HG03139 (cell line): ENCODE measurements around the gene GCNT4.

Source experiments
- ATAC-seq: cut with Tn5 transposase; IDR thresholded peaks from one replicate; pipeline ENCODE4 v1.9.1; 2021; ENCODE audit not compliant: unreplicated experiment

GCNT4 gene

GRCh38 chr5:75018805-75019587 lies 33.4 kb downstream of the GCNT4 start:
- no peak for ATAC-seq

- ATAC-seq: no peak
Measured at GRCh38 chr5:75017971-75018370, 34.4 kb downstream of the GCNT4 start.

GRCh38 chr5:75016896-75017295 lies 35.5 kb downstream of the GCNT4 start:
- no peak for ATAC-seq

- no peak for ATAC-seq
Measured at GRCh38 chr5:75012748-75013147, 39.6 kb downstream of the GCNT4 start.

DNA sequence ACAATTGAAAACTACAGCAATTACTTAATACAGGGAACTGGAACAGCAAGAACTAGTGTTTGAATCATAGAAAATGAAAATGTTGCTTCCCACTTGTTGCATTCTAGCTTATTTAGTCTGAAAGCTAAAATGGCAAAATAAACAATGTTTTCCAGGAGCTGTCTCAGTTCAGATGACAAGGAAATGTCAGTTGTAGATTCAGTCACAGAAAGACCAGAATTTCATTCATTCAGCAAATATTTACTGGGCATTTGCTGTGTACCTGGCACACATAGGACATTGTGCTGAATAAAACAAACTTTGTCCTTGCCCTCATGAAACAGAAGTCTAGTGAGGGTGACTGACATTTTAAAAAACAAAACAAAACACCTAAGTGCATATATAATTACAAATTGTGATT lies 41.5 kb downstream of the GCNT4 start:
- no peak for ATAC-seq

DNA sequence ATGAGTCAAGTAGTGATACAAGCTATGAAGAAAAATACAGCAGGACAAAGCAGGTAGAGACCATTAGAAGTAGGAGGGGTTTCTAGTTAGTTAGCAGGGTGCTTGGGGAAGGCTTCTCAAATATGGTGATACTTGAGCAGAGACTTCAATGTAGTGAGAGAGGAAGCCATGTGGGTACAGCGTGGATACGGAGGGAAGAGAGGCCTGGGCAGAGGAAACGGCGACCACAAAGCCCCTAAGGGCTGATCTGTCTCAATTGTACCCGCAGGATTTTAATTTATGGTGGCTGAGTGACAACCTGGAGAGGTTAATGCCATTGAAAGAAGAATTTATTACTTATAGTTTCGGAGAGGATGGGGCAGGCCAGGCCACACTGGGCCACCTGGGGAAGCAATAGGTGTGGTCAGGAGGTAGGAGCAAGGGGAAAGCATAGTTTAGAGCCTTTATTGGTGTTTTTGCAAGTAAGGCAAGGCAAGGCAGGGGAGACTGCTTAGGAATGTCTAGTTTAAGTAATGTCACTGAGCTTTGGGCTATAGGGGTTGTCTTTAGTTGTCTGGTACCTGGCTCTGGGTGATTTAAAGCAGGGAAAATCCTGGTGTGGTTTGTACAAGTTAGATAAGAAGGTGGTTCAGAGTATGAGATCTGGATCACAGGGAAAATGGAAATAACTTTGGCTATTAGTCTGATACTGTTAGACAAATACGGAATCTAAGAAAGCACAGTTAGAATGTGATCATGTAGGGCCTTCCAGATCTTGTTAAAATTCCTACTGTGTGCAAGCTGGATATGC lies 42.6 kb downstream of the GCNT4 start:
- no peak for ATAC-seq

DNA sequence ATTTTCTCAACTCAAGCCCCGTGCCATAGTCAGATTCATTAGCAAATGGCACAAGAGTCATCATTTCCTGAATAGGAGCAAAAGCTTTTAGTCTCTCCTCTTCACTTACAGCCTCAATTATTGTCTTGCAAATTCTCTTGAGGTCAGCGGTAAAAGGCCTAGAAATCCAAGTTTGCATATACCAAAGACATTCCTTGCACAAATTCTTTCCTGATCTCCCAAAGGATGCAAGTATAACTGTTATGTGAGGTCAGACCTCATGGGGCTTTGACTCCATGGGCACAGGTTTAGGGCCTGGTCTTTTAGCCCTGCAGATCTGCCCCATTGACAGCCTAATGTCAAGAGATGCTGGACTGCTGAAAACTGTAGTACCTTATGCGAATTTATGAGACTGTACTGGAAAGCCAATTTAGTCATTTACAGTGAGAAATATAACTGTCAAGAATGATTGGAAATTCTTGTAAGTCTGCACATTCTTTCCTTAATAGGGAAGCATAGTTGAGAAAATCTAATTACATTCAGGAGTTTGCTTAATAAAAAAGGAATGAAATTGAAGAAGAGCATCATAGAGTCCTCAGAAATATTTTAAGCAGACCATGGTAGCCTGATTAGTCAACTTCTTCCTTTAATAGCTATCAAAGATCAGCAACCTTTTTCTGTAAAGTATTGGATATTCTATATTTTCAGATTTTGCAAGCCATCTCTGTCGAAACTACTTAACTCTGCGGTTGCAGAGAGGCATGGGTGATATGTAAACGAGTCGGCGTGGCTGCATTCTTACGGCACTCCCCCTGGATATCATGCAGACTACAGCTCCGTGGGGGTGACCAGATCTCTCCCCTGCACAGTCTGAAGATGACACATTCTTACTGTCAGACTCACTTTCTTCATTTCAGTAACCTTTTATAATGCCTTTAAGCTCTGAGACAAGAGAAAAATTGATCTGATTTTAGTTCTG lies 45.2 kb downstream of the GCNT4 start:
- ATAC-seq: no peak

GRCh38 chr5:75005561-75005960 lies 46.8 kb downstream of the GCNT4 start:
- ATAC-seq: no peak
